ENCODE data around the gene ZNF407.
"Not testable (repeated sequence)": the region's sequence is repeated elsewhere in the genome, so short reads cannot be mapped to it uniquely, and the experiment has no call there.

ZNF407 gene

GRCh38 chr18:74597662-74598349 is at the start of gene ZNF407:
Gene ZNF407 (plus strand): TSS chr18:74597870. CDS start chr18:74631020, 33,150 bp downstream.
- FAIRE-seq = no peak

- no peak for FAIRE-seq
Observed at GRCh38 chr18:74549591-74550104, 48.0 kb upstream of the ZNF407 start.

- no peak for FAIRE-seq
Observed at GRCh38 chr18:74550886-74551285, 46.8 kb upstream of the ZNF407 start.

GRCh38 chr18:74551452-74551851 is 46.2 kb upstream of the ZNF407 start:
- FAIRE-seq = no peak

- FAIRE-seq = peak; percentile 95
Observed at GRCh38 chr18:74551936-74552555, 45.6 kb upstream of the ZNF407 start.

- no peak for FAIRE-seq
Observed at GRCh38 chr18:74556126-74556525, 41.5 kb upstream of the ZNF407 start.

GRCh38 chr18:74558096-74558495 is 39.6 kb upstream of the ZNF407 start:
- FAIRE-seq = no peak

GRCh38 chr18:74562131-74562730 is 35.4 kb upstream of the ZNF407 start:
- FAIRE-seq = no peak

- no peak for FAIRE-seq
Observed at GRCh38 chr18:74562775-74563174, 34.9 kb upstream of the ZNF407 start.

- FAIRE-seq = no peak
Observed at GRCh38 chr18:74563999-74564398, 33.7 kb upstream of the ZNF407 start.

- not testable (repeated sequence) for FAIRE-seq
Observed at GRCh38 chr18:74565164-74565563, 32.5 kb upstream of the ZNF407 start.

- FAIRE-seq = not testable (repeated sequence)
Observed at GRCh38 chr18:74565993-74566392, 31.7 kb upstream of the ZNF407 start.

- FAIRE-seq = no peak
Observed at GRCh38 chr18:74567822-74568221, 29.8 kb upstream of the ZNF407 start.

GRCh38 chr18:74569401-74569800 is 28.3 kb upstream of the ZNF407 start:
- FAIRE-seq = no peak

- no peak for FAIRE-seq
Observed at GRCh38 chr18:74570266-74570665, 27.4 kb upstream of the ZNF407 start.

GRCh38 chr18:74571895-74572680 is 25.6 kb upstream of the ZNF407 start:
- FAIRE-seq = no peak

GRCh38 chr18:74573053-74573452 is 24.6 kb upstream of the ZNF407 start:
- FAIRE-seq = no peak

- FAIRE-seq = no peak
Observed at GRCh38 chr18:74574916-74575315, 22.8 kb upstream of the ZNF407 start.

- FAIRE-seq = no peak
Observed at GRCh38 chr18:74577019-74577418, 20.7 kb upstream of the ZNF407 start.

GRCh38 chr18:74579496-74580065 is 18.1 kb upstream of the ZNF407 start:
- no peak for FAIRE-seq

- FAIRE-seq = no peak
Observed at GRCh38 chr18:74582642-74583041, 15.0 kb upstream of the ZNF407 start.

GRCh38 chr18:74587441-74587840 is 10.2 kb upstream of the ZNF407 start:
- no peak for FAIRE-seq

GRCh38 chr18:74589021-74589420 is 8.6 kb upstream of the ZNF407 start:
- FAIRE-seq = no peak
